Activated naive CD8-positive, alpha-beta T cell treated with anti-CD3 and anti-CD28 coated beads, Interleukin-2, amount 10 ng/mL, durations not matched to agents 7 days and 5 days (primary cell): Measurements from ENCODE around the gene ZHX3. TPM values are rescaled to one million over a fixed set of nuclear protein-coding genes. Genes with fewer than 3 reads are reported as not detected.

Experiments used
- ATAC-seq: fragments of 150-1000 bp; cut with Tn5 transposase; one replicate; pipeline ENCODE4 v1.10.0; 2021; ENCODE audit warnings: low read depth, moderate library complexity
- POLR2A ChIA-PET: fragments of 350-600 bp; sonication (Branson Sonifier 250); formaldehyde crosslinking; loops from one replicate; lab custom pipeline; 2021; ENCODE audit warnings: antibody characterized with exemption; lab: Charles Lee
- DNase-seq: peaks from one replicate; pipeline ENCODE4 v3.0.0; 2021
- H3K27ac Mint-ChIP-seq: one replicate; pipeline ENCODE4 v1.8.0; 2022; ENCODE audit warnings: mild to moderate bottlenecking, mixed read lengths
- H3K27me3 Mint-ChIP-seq: one replicate; pipeline ENCODE4 v1.8.0; 2022; ENCODE audit warnings: mild to moderate bottlenecking, moderate library complexity, mixed read lengths
- H3K36me3 Mint-ChIP-seq: one replicate; pipeline ENCODE4 v1.8.0; 2021; ENCODE audit warnings: mild to moderate bottlenecking, mixed read lengths
- H3K4me1 Mint-ChIP-seq: one replicate; pipeline ENCODE4 v1.8.0; 2021; ENCODE audit warnings: mixed read lengths
- H3K4me3 Mint-ChIP-seq: one replicate; pipeline ENCODE4 v1.8.0; 2022; ENCODE audit warnings: mild to moderate bottlenecking, moderate library complexity, mixed read lengths
- H3K9me3 Mint-ChIP-seq: one replicate; pipeline ENCODE4 v1.8.0; 2021; ENCODE audit warnings: mixed read lengths
- total RNA-seq, 2 experiments: library from RNA; stranded (reverse); gene quantifications; one replicate each; pipeline ENCODE4 v1.2.3, GENCODE V29; 2021

The ZHX3 gene
- total RNA-seq, 2 experiments from 2014 or later = 12.3 to 17.1 TPM

GRCh38 chr20:41152108-41152757 is 165.3 kb downstream of the ZHX3 start:
- Mint-ChIP-seq H3K4me3 (peak overlapping the region; percentile 56), H3K9me3 (no peaks in the 10 kb centered on the region), H3K36me3 (peaks cover 25% of the 10 kb centered on the region), H3K27me3 (no peaks in the 10 kb centered on the region), H3K27ac (peak overlapping the region; percentile 91), H3K4me1 (peaks cover 90% of the 10 kb centered on the region)
- no peak for ATAC-seq
- DNase-seq = no peak
- POLR2A ChIA-PET = interaction anchor here (0.6 to 15.7 kb wide), 3 partner anchors 10 to 186 kb away, joined by 3 to 505 read pairs (median 3); partner anchors contain the start of gene PLCG1

- Mint-ChIP-seq H3K4me3 (peak overlapping the region; percentile 79), H3K4me1 (peaks cover 90% of the 10 kb centered on the region), H3K9me3 (no peaks in the 10 kb centered on the region), H3K36me3 (peaks cover 29% of the 10 kb centered on the region), H3K27me3 (no peaks in the 10 kb centered on the region), H3K27ac (peak overlapping the region; percentile 97)
- POLR2A ChIA-PET = interaction anchor here (0.6 to 15.7 kb wide), 2 partner anchors 9 to 28 kb away, joined by 3 to 505 read pairs; partner anchors contain the start of gene PLCG1
- no peak for ATAC-seq
- no peak for DNase-seq
Measured at GRCh38 chr20:41151134-41151869, 166.2 kb downstream of the ZHX3 start.

- peak overlapping the region; percentile 79 for H3K4me3 Mint-ChIP-seq
- peak overlapping the region; percentile 97 for H3K27ac Mint-ChIP-seq
- ATAC-seq (peak; percentile 54), DNase-seq (no peak)
- no peaks in the 10 kb centered on the region for H3K9me3 Mint-ChIP-seq
- peaks cover 89% of the 10 kb centered on the region for H3K4me1 Mint-ChIP-seq
- H3K27me3 Mint-ChIP-seq = no peaks in the 10 kb centered on the region
- POLR2A ChIA-PET = interaction anchor here (15.7 to 17.2 kb wide), 2 partner anchors 6 to 9 kb away, joined by 505 read pairs; partner anchors contain the start of gene PLCG1
- peaks cover 30% of the 10 kb centered on the region for H3K36me3 Mint-ChIP-seq
Measured at GRCh38 chr20:41150664-41151063, 166.9 kb downstream of the ZHX3 start.

- ATAC-seq (no peak), DNase-seq (no peak)
- Mint-ChIP-seq H3K4me3 (peak overlapping the region; percentile 14), H3K27ac (peak overlapping the region; percentile 70), H3K27me3 (no peaks in the 10 kb centered on the region), H3K9me3 (no peaks in the 10 kb centered on the region), H3K36me3 (peaks cover 31% of the 10 kb centered on the region), H3K4me1 (peaks cover 89% of the 10 kb centered on the region)
- POLR2A ChIA-PET = interaction anchor here (15.7 to 17.2 kb wide), 2 partner anchors 7 kb away, joined by 505 read pairs; partner anchors contain the start of gene PLCG1
Measured at GRCh38 chr20:41148942-41149341, 168.6 kb downstream of the ZHX3 start.

GRCh38 chr20:41147767-41148191 is 169.8 kb downstream of the ZHX3 start:
- Mint-ChIP-seq H3K9me3 (no peaks in the 10 kb centered on the region), H3K27ac (peak overlapping the region; percentile 91), H3K4me3 (peak overlapping the region; percentile 85), H3K4me1 (peaks cover 93% of the 10 kb centered on the region), H3K36me3 (peaks cover 33% of the 10 kb centered on the region), H3K27me3 (no peaks in the 10 kb centered on the region)
- DNase-seq = no peak
- no peak for ATAC-seq
- POLR2A ChIA-PET = interaction anchor here (0.6 to 17.2 kb wide), 5 partner anchors 8 to 170 kb away, joined by 3 to 505 read pairs (median 4); partner anchors contain the start of genes PLCG1 and ZHX3

- H3K27me3 Mint-ChIP-seq = no peaks in the 10 kb centered on the region
- POLR2A ChIA-PET = interaction anchor here (0.8 to 17.2 kb wide), 3 partner anchors 8 to 10 kb away, joined by 3 to 505 read pairs (median 4); partner anchors contain the start of gene PLCG1
- H3K4me1 Mint-ChIP-seq = peaks cover 91% of the 10 kb centered on the region
- no peaks in the 10 kb centered on the region for H3K9me3 Mint-ChIP-seq
- H3K27ac Mint-ChIP-seq = peak overlapping the region; percentile 91
- H3K36me3 Mint-ChIP-seq = peaks cover 30% of the 10 kb centered on the region
- DNase-seq = peak; percentile 30
- peak overlapping the region; percentile 85 for H3K4me3 Mint-ChIP-seq
- no peak for ATAC-seq
Measured at GRCh38 chr20:41145821-41146620, 171.5 kb downstream of the ZHX3 start.

- H3K36me3 Mint-ChIP-seq = peaks cover 31% of the 10 kb centered on the region
- no peaks in the 10 kb centered on the region for H3K9me3 Mint-ChIP-seq
- H3K4me3 Mint-ChIP-seq = peak overlapping the region; percentile 85
- peak overlapping the region; percentile 91 for H3K27ac Mint-ChIP-seq
- peaks cover 91% of the 10 kb centered on the region for H3K4me1 Mint-ChIP-seq
- ATAC-seq = no peak
- H3K27me3 Mint-ChIP-seq = no peaks in the 10 kb centered on the region
- DNase-seq = peak; percentile 26
- POLR2A ChIA-PET = interaction anchor here (1.5 to 17.2 kb wide), 2 partner anchors 9 to 11 kb away, joined by 4 to 505 read pairs; partner anchors contain the start of gene PLCG1
Measured at GRCh38 chr20:41145317-41145716, 172.2 kb downstream of the ZHX3 start.

GRCh38 chr20:41143354-41143753 is 174.2 kb downstream of the ZHX3 start:
- ATAC-seq (no peak), DNase-seq (peak; percentile 22)
- H3K36me3 Mint-ChIP-seq = peaks cover 34% of the 10 kb centered on the region
- peak overlapping the region; percentile 85 for H3K4me3 Mint-ChIP-seq
- POLR2A ChIA-PET = interaction anchor here (0.7 to 17.2 kb wide), 4 partner anchors 8 to 89 kb away, joined by 3 to 505 read pairs (median 4); no protein-coding TSS in a partner anchor
- peak overlapping the region; percentile 91 for H3K27ac Mint-ChIP-seq
- H3K27me3 Mint-ChIP-seq = no peaks in the 10 kb centered on the region
- H3K9me3 Mint-ChIP-seq = no peaks in the 10 kb centered on the region
- H3K4me1 Mint-ChIP-seq = peaks cover 86% of the 10 kb centered on the region

- Mint-ChIP-seq H3K36me3 (peaks cover 34% of the 10 kb centered on the region), H3K4me3 (peak overlapping the region; percentile 85), H3K27me3 (no peaks in the 10 kb centered on the region), H3K4me1 (peaks cover 82% of the 10 kb centered on the region), H3K9me3 (no peaks in the 10 kb centered on the region), H3K27ac (peak overlapping the region; percentile 91)
- DNase-seq (peak; percentile 59), ATAC-seq (peak; percentile 59)
- POLR2A ChIA-PET = interaction anchor here (1.1 to 17.2 kb wide), 5 partner anchors 13 to 152 kb away, joined by 3 to 505 read pairs (median 3); no protein-coding TSS in a partner anchor
Measured at GRCh38 chr20:41142919-41143318, 174.6 kb downstream of the ZHX3 start.

GRCh38 chr20:41142245-41142644 is 175.3 kb downstream of the ZHX3 start:
- H3K4me3 Mint-ChIP-seq = peak overlapping the region; percentile 85
- ATAC-seq (no peak), DNase-seq (peak; percentile 53)
- peaks cover 33% of the 10 kb centered on the region for H3K36me3 Mint-ChIP-seq
- peak overlapping the region; percentile 91 for H3K27ac Mint-ChIP-seq
- POLR2A ChIA-PET = interaction anchor here (1.1 to 17.2 kb wide), 5 partner anchors 14 to 151 kb away, joined by 3 to 505 read pairs (median 3); no protein-coding TSS in a partner anchor
- H3K27me3 Mint-ChIP-seq = no peaks in the 10 kb centered on the region
- H3K4me1 Mint-ChIP-seq = peaks cover 75% of the 10 kb centered on the region
- H3K9me3 Mint-ChIP-seq = no peaks in the 10 kb centered on the region

- peak overlapping the region; percentile 85 for H3K4me3 Mint-ChIP-seq
Measured at GRCh38 chr20:41141153-41141815, 176.2 kb downstream of the ZHX3 start.

More at GRCh38 chr20:41141153-41141815, 176.2 kb downstream of the ZHX3 start:
- no peak for ATAC-seq
- Mint-ChIP-seq H3K36me3 (peaks cover 26% of the 10 kb centered on the region), H3K4me1 (peaks cover 67% of the 10 kb centered on the region), H3K9me3 (no peaks in the 10 kb centered on the region), H3K27ac (peak overlapping the region; percentile 91), H3K27me3 (no peaks in the 10 kb centered on the region)
- peak; percentile 48 for DNase-seq
- POLR2A ChIA-PET = interaction anchor here (0.6 to 17.2 kb wide), 9 partner anchors 9 to 100 kb away, joined by 3 to 505 read pairs (median 3); no protein-coding TSS in a partner anchor
